Fibroblast of skin of abdomen (primary cell): ENCODE data around the gene CAMSAP2.
A peak's percentile ranks its signal among the peaks of the same experiment; 100 is the strongest.

Experiments used
- DNase-seq: peaks from one replicate; pipeline ENCODE4 v3.0.0-alpha.2; 2013

Gene CAMSAP2

DNA sequence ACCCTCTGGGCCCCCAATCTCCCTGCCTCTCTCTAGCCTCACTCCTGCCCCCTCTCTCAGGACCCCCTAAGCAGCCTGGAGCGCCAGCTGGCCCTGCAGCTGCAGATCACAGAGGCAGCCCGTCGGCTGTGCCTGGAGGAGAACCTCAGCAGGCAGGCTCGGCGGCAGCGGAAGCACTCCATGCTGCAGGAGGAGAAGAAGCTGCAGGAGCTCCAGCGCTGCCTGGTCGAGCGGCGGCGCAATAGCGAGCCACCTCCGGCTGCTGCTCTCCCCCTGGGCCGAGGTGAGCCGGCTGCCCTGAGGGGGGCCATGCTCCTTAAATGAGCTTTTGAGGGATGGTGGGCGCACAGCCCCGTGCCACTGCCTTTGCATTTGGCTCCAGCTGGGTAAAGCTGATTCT, 162.2 kb downstream of the CAMSAP2 start:
- no peak for DNase-seq

DNA sequence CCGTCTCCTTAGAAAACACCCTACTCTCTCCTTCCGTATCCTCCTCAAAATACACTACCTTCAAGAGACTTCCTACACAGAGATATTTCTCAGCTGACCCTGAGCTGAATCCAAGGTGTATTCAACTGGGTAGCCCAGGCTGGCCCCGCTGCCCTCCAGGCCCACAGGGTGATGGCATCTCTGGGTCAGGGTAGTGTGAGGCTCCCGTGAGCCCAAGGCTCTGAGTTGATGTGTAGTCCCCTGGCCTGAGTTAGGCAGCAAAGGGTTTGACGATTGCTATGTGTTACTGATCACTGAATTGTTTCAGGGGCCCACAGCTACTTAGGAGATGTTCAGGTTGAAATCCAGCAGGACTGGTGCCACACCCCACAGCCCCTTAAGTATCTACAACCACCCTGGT, 162.7 kb downstream of the CAMSAP2 start:
- no peak for DNase-seq

GRCh38 chr1:200901796-200902444, 163.2 kb downstream of the CAMSAP2 start:
- no peak for DNase-seq

DNA sequence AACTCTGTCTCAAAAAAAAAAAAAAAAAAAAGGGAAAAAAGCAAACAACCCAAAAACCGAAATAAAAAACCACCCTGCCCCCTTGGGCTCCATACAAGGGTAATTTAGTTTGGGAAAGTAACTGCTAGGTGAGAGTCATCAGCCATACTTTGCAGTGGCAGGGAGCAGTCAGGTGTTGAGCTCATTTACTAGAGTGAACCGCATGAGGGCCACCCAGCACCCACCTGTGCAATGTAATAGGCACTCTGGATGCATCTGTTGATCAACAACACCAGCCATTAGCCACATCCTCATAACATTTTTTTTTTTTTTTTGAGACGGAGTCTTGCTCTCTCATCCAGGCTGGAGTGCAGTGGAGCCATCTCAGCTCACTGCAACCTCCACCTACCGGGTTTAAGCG, 165.1 kb downstream of the CAMSAP2 start:
- DNase-seq, result no peak

- DNase-seq, result no peak
Measured at GRCh38 chr1:200904772-200905171, 166.1 kb downstream of the CAMSAP2 start.

- DNase-seq, result peak; percentile 22
Measured at GRCh38 chr1:200905411-200906052, 166.8 kb downstream of the CAMSAP2 start.

DNA sequence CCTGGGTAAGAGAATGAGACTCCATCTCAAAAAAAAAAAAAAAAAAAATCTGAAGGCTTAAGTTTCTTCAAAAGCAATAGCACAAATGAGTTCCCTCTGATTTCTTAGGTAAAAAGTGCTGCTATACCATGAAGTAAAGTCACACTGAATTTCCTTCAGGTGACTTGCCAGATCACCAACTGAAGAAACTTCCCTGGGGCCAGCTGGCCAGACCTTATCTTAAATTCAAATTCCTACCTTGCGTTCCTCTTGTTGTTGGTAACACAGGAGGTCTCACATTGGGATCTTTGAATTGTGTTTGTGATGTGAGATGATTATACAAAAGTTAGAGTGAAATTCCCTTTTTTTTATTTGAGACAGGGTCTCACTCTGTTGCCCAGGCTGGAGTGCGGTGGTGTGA, 167.8 kb downstream of the CAMSAP2 start:
- no peak for DNase-seq

- DNase-seq, result no peak
Measured at GRCh38 chr1:200907611-200908097, 169.0 kb downstream of the CAMSAP2 start.

DNA sequence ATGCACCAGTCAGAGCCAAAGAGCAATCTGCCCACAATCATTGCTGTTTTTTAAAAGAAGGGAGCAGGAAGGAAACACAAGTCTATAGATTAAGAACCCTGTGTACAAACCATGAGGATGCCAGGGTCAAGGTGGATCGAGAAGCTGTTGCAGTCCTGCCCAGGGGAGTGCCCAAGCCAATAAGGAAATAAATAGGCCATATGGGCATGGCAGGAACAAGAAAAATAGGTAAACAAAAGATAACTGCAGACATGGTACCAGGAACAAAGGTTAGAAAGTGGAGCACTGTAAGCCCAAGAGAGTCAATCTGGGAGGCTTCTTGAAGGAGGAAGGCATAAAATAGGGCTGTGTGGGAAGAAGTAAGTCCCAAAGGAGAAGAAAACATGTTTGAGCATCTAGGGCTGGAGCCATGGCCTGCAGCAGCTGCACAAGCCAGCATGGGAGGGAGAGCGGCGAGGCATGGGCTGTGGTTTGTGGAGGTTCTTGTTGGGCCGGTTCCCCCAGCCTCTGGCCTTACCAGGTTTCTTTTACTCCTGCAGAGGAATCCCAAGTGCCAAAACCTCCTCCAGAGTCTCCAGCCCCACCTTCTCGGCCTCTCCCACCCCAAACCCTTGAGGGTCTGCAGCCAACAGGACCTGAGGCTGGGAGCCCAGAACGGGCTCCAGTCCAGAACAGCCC, 169.6 kb downstream of the CAMSAP2 start:
- no peak for DNase-seq

DNA sequence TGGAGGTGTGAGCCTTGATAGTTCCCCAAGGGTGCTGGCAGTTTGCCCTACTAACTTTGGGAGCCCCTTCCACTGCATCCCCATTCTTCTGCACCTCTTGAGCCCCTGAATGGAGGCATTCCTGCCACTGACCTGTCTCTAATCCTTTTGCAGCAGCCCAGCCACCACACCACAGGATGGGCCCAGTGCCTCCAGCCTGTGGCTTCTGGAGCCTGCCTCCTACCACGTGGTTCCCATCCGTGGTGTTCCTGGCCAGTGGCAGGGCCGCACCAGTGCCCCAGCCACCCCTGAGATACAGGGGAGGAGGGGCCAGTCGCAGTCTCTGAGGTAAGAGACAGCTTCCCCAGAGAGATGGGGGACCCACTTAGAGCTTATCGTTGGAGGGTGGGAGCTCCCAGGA, 170.4 kb downstream of the CAMSAP2 start:
- DNase-seq, result no peak

- no peak for DNase-seq
Measured at GRCh38 chr1:200909757-200910239, 171.1 kb downstream of the CAMSAP2 start.
